GM12873 (cell line): Measurements from ENCODE around the gene DYNLT5.

Experiments used
- TF ChIP-seq, protein P1 (sequence below): IDR thresholded peaks from 2 replicates; pipeline ENCODE4 v1.5.1; 2012; ENCODE audit warnings: low read depth, mild to moderate bottlenecking, moderate library complexity, low read length, control low read depth; ENCODE audit not compliant: insufficient read depth; ENCODE audit errors: missing control alignments

The DYNLT5 gene

DNA sequence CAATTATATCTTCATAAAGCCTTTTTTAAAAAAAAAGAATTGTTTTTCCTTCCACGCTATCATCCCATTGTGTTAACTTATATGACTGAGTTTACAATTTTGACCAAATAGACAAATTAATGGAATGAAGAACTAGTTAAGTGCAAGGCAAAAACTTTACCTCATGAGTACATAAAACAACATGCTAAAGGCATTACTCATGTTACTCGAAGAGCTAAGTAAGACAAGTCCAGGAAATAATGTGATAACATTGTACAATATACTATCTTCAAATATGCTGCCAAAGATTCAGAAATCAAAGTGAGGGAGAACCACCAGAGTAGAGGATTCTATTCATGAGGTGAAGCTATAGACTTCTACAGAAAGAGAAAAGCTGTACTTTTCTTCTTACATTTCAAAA is 24.2 kb upstream of the DYNLT5 start:
- TF ChIP-seq, protein P1, sequence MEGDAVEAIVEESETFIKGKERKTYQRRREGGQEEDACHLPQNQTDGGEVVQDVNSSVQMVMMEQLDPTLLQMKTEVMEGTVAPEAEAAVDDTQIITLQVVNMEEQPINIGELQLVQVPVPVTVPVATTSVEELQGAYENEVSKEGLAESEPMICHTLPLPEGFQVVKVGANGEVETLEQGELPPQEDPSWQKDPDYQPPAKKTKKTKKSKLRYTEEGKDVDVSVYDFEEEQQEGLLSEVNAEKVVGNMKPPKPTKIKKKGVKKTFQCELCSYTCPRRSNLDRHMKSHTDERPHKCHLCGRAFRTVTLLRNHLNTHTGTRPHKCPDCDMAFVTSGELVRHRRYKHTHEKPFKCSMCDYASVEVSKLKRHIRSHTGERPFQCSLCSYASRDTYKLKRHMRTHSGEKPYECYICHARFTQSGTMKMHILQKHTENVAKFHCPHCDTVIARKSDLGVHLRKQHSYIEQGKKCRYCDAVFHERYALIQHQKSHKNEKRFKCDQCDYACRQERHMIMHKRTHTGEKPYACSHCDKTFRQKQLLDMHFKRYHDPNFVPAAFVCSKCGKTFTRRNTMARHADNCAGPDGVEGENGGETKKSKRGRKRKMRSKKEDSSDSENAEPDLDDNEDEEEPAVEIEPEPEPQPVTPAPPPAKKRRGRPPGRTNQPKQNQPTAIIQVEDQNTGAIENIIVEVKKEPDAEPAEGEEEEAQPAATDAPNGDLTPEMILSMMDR = no peak

DNA sequence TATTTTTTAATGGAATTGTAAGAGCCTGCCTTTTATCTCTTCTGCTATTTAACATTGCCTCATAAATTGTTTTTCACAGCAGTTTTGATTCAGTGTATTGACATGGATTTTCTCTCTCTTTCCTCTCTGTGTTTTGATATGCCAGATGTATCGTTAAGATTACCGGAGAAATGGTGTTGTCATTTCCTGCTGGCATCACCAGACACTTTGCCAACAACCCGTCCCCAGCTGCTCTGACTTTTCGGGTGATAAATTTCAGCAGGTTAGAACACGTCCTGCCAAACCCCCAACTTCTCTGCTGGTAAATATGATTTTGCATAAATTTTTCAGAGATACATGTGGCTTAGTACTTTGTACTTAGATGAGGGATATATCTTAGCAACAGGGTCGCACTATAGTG is 23.1 kb upstream of the DYNLT5 start:
- TF ChIP-seq, protein P1 = no peak

DNA sequence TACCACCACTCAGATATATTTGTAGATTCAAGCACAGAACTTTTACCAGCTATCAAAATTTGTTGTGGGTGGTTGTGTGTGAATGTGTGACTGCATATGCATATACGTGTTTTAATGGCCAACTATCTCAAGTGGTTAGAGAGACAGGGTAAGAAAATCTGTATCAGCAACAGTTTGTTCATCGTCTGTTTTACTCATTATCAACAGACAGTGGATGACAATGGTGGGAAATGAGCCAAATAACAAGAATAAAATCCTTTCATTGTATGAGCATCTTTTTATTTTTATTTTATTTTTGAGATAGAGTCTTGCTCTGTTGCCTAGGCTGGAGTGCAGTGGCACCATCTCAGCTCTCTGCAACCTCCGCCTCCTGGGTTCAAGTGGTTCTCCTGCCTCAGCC is 22.7 kb upstream of the DYNLT5 start:
- TF ChIP-seq, protein P1 = no peak

DNA sequence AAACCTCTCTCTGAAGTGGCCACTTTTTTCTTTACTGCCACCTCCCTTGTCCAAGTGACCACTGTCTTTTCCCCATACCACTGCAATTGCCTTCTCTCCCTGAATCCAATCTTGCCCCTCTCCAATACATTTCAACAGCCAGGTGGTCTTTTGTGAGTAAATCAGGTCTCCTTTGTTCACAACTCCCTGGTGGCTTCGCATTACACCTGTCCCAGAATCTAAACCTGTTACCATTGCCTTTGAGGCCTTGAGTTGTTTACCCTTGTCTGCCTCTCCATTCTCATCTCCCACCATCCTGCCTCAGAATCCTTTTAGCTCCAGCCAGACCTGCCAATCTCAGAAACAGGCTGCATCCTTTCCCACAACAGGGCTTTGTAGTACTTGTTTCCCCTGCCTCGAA is 21.8 kb upstream of the DYNLT5 start:
- TF ChIP-seq, protein P1 = no peak

DNA sequence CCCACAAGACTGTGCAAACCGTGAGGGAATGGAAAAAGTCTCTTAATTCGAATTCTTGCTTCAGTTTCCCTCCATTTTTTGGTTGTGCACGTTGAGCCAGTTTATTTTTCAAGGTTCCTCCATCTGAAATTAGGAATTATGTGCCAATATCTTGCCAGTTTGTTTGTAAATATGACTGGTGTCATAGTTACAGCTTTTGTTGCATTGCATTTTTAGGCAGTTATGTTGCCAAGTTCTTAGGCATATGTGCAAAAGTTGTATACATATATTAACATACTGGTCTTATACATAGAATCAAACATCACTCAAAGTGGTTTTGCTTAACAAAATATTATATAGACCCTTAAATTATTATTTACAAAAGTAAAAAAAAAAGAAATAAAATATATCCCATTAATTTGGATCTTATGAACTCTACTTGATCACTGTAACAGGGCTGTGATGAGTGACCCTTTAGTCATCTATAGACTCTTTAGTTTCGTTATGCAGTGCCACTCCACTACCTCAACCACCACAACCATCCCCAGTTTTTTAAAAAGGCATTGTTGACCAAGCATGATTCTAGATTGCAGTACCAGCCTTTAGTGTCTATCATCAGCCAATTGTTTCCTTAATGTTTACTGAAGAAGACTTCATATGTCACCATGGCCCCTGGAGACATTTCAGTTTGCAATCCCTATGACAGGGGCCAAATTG is 20.9 kb upstream of the DYNLT5 start:
- TF ChIP-seq, protein P1 = no peak

DNA sequence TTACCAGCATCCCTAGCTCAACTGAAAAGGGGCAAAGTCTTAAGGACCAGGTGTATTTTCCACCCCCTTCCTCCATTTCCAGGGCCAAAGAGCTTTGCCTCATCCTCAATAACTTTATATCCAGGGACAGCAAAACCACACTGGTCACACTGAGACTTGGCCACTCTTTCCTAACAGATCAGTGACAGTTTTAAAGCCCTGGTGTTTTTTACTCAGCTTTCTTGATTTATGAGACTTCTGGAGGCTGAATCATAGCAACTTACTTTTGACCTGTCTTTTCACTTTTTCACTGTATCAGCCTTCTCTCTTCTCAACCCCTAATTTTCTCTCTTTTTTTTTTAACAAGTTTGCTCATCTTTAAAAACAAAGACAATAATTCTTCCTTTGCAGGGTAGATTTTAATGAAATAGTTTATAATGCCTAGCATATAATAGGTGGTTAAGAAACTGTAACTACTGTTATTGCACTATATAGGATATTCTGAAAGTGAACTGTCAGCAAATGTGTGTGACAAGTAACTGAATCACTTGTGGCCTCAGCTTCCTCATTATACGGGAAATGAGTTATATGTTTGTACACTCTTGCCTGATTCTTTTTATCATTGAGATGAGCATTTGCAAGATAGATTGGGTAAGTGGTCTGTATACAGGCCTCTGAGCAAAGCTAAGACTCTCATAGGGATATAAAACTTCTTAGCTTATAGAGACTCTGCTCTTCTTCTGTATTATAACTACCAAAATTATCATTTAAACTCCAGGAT is 19.7 kb upstream of the DYNLT5 start:
- TF ChIP-seq, protein P1 = no peak

DNA sequence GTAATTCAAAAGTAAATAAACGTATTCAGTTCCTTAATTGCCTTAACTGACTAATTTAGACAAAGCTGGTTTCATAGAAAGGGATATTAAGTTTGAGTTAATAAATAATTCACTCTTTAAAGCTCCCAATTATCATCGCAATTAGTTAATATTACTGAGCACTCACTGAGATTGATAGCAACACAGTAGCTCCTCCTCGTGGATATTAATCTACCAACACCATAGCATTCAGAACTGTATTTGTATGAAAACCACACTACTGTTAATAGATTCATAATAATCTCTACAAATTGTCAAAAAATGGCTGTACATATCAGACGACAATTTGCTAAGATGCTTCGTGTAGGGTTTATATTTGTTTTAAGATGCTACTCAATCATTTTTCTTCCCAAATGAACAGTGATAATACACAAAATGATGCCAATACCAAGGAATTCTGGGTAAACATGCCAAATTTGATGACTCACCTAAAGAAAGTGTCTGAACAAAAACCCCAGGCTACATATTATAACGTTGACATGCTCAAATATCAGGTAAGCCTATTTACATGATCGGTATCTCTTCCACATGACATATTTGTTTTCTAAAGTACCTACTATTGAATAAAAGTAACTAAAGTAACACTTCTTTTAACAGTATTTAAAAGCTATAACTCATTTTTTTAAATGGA is 18.8 kb upstream of the DYNLT5 start:
- TF ChIP-seq, protein P1 = peak; percentile 24
